Lower lobe of right lung (tissue), 2 donors: ENCODE measurements around the gene SAMD1. TPM values are rescaled to one million over a fixed set of nuclear protein-coding genes. Genes with fewer than 3 reads are reported as not detected.

Experiments
- ATAC-seq, 2 donors: fragments of 200-7000 bp; cut with Tn5 transposase; one replicate each; pipeline ENCODE4 v1.9.1; 2020 to 2022; ENCODE audit warnings: mild to moderate bottlenecking in 2 of 2, moderate library complexity in 2 of 2
- DNase-seq: peaks from one replicate; pipeline ENCODE4 v3.0.0-alpha.2; 2020
- H3K27ac ChIP-seq: fragments of 200-600 bp; one replicate; pipeline ENCODE4 v1.8.0; 2022
- H3K27me3 ChIP-seq: fragments of 200-600 bp; one replicate; pipeline ENCODE4 v1.8.0; 2022; ENCODE audit warnings: low read depth
- H3K36me3 ChIP-seq: fragments of 200-600 bp; one replicate; pipeline ENCODE4 v1.8.0; 2022; ENCODE audit warnings: mild to moderate bottlenecking
- H3K4me1 ChIP-seq: fragments of 200-600 bp; one replicate; pipeline ENCODE4 v1.8.0; 2022
- H3K4me3 ChIP-seq: fragments of 200-600 bp; one replicate; pipeline ENCODE4 v1.8.0; 2022; ENCODE audit warnings: mild to moderate bottlenecking
- H3K9me3 ChIP-seq: fragments of 200-600 bp; one replicate; pipeline ENCODE4 v1.8.0; 2022
- intact Hi-C: fragments of 100-400 bp; cut with DNase I; formaldehyde crosslinking; loops from one replicate; pipeline ENCODE4 v1.11.0; 2022
- total RNA-seq: library from RNA; stranded (reverse); fragmentation: NEBNext Ultra II Directional; extraction: Animal tissue kit (Norgen Biotek cat#: 25700); gene quantifications from one replicate; pipeline ENCODE4 v1.2.1, GENCODE V29; 2021
- TF ChIP-seq, protein P1 (sequence below): fragments of 200-600 bp; IDR thresholded peaks from one replicate; pipeline ENCODE4 v1.8.0; 2022; ENCODE audit warnings: antibody characterized with exemption, mild to moderate bottlenecking
- donor health status: DM: no; HTN: yes; CAD: no; lungs with severe emphysema.

SAMD1 gene
- total RNA-seq, 1 donor from 2014 or later: 51.4 TPM

GRCh38 chr19:14056069-14056666, 34.4 kb downstream of the SAMD1 start:
- ATAC-seq (no peak), DNase-seq (no peak)
- Histone ChIP-seq H3K4me3 (no peak overlapping the region), H3K9me3 (no peaks in the 10 kb centered on the region), H3K36me3 (peaks cover 14% of the 10 kb centered on the region), H3K27ac (no peak overlapping the region), H3K27me3 (peaks cover 18% of the 10 kb centered on the region), H3K4me1 (peaks cover 7% of the 10 kb centered on the region)
- intact Hi-C loops: no loop called here
- TF ChIP-seq, protein P1, sequence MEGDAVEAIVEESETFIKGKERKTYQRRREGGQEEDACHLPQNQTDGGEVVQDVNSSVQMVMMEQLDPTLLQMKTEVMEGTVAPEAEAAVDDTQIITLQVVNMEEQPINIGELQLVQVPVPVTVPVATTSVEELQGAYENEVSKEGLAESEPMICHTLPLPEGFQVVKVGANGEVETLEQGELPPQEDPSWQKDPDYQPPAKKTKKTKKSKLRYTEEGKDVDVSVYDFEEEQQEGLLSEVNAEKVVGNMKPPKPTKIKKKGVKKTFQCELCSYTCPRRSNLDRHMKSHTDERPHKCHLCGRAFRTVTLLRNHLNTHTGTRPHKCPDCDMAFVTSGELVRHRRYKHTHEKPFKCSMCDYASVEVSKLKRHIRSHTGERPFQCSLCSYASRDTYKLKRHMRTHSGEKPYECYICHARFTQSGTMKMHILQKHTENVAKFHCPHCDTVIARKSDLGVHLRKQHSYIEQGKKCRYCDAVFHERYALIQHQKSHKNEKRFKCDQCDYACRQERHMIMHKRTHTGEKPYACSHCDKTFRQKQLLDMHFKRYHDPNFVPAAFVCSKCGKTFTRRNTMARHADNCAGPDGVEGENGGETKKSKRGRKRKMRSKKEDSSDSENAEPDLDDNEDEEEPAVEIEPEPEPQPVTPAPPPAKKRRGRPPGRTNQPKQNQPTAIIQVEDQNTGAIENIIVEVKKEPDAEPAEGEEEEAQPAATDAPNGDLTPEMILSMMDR: no peak

DNA sequence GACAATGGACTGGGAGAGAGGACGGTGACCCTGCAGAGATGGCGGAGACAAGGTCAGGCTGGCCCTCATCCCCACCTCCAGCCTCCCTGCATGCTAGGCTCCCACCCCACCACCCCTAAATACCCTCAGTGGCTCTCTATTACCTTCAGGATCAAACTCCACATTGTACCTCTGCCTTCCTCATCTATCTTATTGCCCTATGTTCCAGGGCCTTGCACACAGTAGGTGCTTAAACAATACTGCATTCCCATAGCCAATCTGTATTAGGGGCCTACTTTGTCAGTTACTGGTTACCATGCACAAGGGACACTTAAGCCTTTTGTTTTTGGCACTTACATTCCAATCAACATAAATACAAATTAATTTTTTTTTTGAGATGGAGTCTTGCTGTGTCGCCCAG, 35.2 kb downstream of the SAMD1 start:
- no peak overlapping the region for H3K4me3 ChIP-seq
- intact Hi-C loops: no loop called here
- peaks cover 17% of the 10 kb centered on the region for H3K27me3 ChIP-seq
- H3K36me3 ChIP-seq: peaks cover 19% of the 10 kb centered on the region
- H3K27ac ChIP-seq: no peak overlapping the region
- H3K9me3 ChIP-seq: no peaks in the 10 kb centered on the region
- DNase-seq (no peak), ATAC-seq (no peak)
- TF ChIP-seq, protein P1: no peak
- peaks cover 7% of the 10 kb centered on the region for H3K4me1 ChIP-seq

GRCh38 chr19:14054721-14055120, 35.8 kb downstream of the SAMD1 start:
- no peak for ATAC-seq
- no peaks in the 10 kb centered on the region for H3K9me3 ChIP-seq
- H3K27ac ChIP-seq: no peak overlapping the region
- peaks cover 7% of the 10 kb centered on the region for H3K4me1 ChIP-seq
- H3K27me3 ChIP-seq: peaks cover 16% of the 10 kb centered on the region
- intact Hi-C loops: no loop called here
- DNase-seq: no peak
- peaks cover 23% of the 10 kb centered on the region for H3K36me3 ChIP-seq
- TF ChIP-seq, protein P1: no peak
- H3K4me3 ChIP-seq: no peak overlapping the region

- no peak for ATAC-seq
- intact Hi-C loops: no loop called here
- DNase-seq: no peak
- Histone ChIP-seq H3K9me3 (no peaks in the 10 kb centered on the region), H3K27me3 (peaks cover 10% of the 10 kb centered on the region), H3K4me3 (no peak overlapping the region), H3K27ac (no peak overlapping the region), H3K4me1 (peaks cover 7% of the 10 kb centered on the region), H3K36me3 (peaks cover 26% of the 10 kb centered on the region)
- TF ChIP-seq, protein P1: no peak
These were observed 36.5 kb downstream of the SAMD1 start for GRCh38 chr19:14054099-14054498.

DNA sequence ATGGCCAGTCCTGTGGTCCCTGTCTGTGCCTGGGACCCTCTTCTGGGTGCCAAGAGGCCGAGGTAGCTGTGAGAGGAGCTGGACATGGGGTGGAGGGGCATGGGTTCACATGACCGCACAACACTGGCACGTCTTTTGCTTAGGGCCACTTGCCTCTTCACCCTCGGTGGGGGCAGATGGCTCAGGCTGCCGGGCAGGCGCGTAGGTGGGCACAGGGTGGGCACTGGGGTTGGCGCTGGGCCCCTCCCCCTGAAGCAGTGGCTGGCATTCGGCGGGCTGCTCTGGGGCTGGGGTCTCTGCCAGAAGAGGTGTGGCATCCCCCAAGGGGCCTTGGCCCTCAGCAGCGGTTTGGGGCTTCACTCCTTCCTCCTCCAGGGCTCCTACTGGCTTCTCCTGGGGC, 37.1 kb downstream of the SAMD1 start:
- intact Hi-C loops: no loop called here
- ATAC-seq (no peak), DNase-seq (no peak)

More for the DNA sequence above, 37.1 kb downstream of the SAMD1 start:
- TF ChIP-seq, protein P1: no peak
- Histone ChIP-seq H3K36me3 (peaks cover 29% of the 10 kb centered on the region), H3K9me3 (no peaks in the 10 kb centered on the region), H3K4me3 (no peak overlapping the region), H3K27me3 (peaks cover 4% of the 10 kb centered on the region), H3K27ac (no peak overlapping the region), H3K4me1 (peaks cover 7% of the 10 kb centered on the region)
